ENCODE data around the gene SPTBN1.
"Not testable (repeated sequence)": the region's sequence is repeated elsewhere in the genome, so short reads cannot be mapped to it uniquely, and the experiment has no call there.

SPTBN1 gene

GRCh38 chr2:54473851-54474250 is 17.7 kb downstream of the SPTBN1 start:
- DNase-seq: no peak

- DNase-seq: no peak
Observed at GRCh38 chr2:54475285-54475684, 19.2 kb downstream of the SPTBN1 start.

- DNase-seq: no peak
Observed at GRCh38 chr2:54475919-54476318, 19.8 kb downstream of the SPTBN1 start.

GRCh38 chr2:54476852-54477251 is 20.7 kb downstream of the SPTBN1 start:
- no peak for DNase-seq

- no peak for DNase-seq
Observed at GRCh38 chr2:54477896-54478295, 21.8 kb downstream of the SPTBN1 start.

GRCh38 chr2:54478899-54479298 is 22.8 kb downstream of the SPTBN1 start:
- DNase-seq: no peak

- no peak for DNase-seq
Observed at GRCh38 chr2:54479424-54479823, 23.3 kb downstream of the SPTBN1 start.

- no peak for DNase-seq
Observed at GRCh38 chr2:54480025-54480424, 23.9 kb downstream of the SPTBN1 start.

GRCh38 chr2:54481686-54482085 is 25.6 kb downstream of the SPTBN1 start:
- DNase-seq: no peak

GRCh38 chr2:54482715-54483114 is 26.6 kb downstream of the SPTBN1 start:
- no peak for DNase-seq

GRCh38 chr2:54483426-54483825 is 27.3 kb downstream of the SPTBN1 start:
- DNase-seq: no peak

GRCh38 chr2:54485756-54486155 is 29.6 kb downstream of the SPTBN1 start:
- DNase-seq: not testable (repeated sequence)

- DNase-seq: no peak
Observed at GRCh38 chr2:54486766-54487165, 30.6 kb downstream of the SPTBN1 start.

- DNase-seq: no peak
Observed at GRCh38 chr2:54490863-54491262, 34.7 kb downstream of the SPTBN1 start.

GRCh38 chr2:54492335-54492734 is 36.2 kb downstream of the SPTBN1 start:
- no peak for DNase-seq

- DNase-seq: no peak
Observed at GRCh38 chr2:54494087-54494486, 38.0 kb downstream of the SPTBN1 start.

GRCh38 chr2:54496920-54497319 is 40.8 kb downstream of the SPTBN1 start:
- DNase-seq: no peak

GRCh38 chr2:54497763-54498680 is 41.9 kb downstream of the SPTBN1 start:
- no peak for DNase-seq

- DNase-seq: no peak
Observed at GRCh38 chr2:54499661-54500060, 43.5 kb downstream of the SPTBN1 start.

- DNase-seq: no peak
Observed at GRCh38 chr2:54500404-54501205, 44.5 kb downstream of the SPTBN1 start.

- no peak for DNase-seq
Observed at GRCh38 chr2:54502731-54503130, 46.6 kb downstream of the SPTBN1 start.

- DNase-seq: peak; percentile 20
Observed at GRCh38 chr2:54503192-54503591, 47.1 kb downstream of the SPTBN1 start.

- DNase-seq: no peak
Observed at GRCh38 chr2:54503828-54504227, 47.7 kb downstream of the SPTBN1 start.

- no peak for DNase-seq
Observed at GRCh38 chr2:54504866-54505265, 48.7 kb downstream of the SPTBN1 start.

Measured in activated gamma-delta T cell treated with Interleukin-2 at 50 U/mL for 16 hours (primary cell).